CD4-positive, alpha-beta memory T cell (primary cell): Measurements from ENCODE around the gene BBS2. TPM values are rescaled to one million over a fixed set of nuclear protein-coding genes. Genes with fewer than 3 reads are reported as not detected.

ENCODE experiments used
- CTCF ChIA-PET: fragments of 350-600 bp; sonication (Branson Sonifier 250); formaldehyde crosslinking; loops from one replicate; lab custom pipeline; 2021; ENCODE audit warnings: inconsistent platforms; ENCODE audit not compliant: partially characterized antibody; lab: Charles Lee
- POLR2A ChIA-PET: fragments of 350-600 bp; sonication (Branson Sonifier 250); formaldehyde crosslinking; loops from one replicate; lab custom pipeline; 2021; ENCODE audit not compliant: partially characterized antibody; lab: Charles Lee
- DNase-seq, 5 donors: peaks; one replicate each; pipeline versions ENCODE4 v3.0.0 to v3.0.0-alpha.2; 2020 to 2022; ENCODE audit warnings: mixed read lengths in 1 of 5
- H3K27ac ChIP-seq: one replicate; pipeline ENCODE4 v1.7.0; 2013; ENCODE audit warnings: low read depth, low read length
- H3K27me3 ChIP-seq: 2 replicates; pipeline ENCODE4 v1.7.0; 2013; ENCODE audit warnings: mild to moderate bottlenecking, low read length, moderate library complexity; ENCODE audit not compliant: insufficient read depth
- H3K36me3 ChIP-seq: 2 replicates; pipeline ENCODE4 v1.7.0; 2013; ENCODE audit warnings: mild to moderate bottlenecking, low read length, moderate library complexity; ENCODE audit not compliant: insufficient read depth
- H3K4me1 ChIP-seq: 2 replicates; pipeline ENCODE4 v1.7.0; 2013; ENCODE audit warnings: mild to moderate bottlenecking, low read length, moderate library complexity; ENCODE audit not compliant: insufficient read depth
- H3K4me3 ChIP-seq, 2 donors: one replicate each; pipeline ENCODE4 v1.7.0; 2013; ENCODE audit warnings: low read length in 2 of 2, mild to moderate bottlenecking in 1 of 2
- H3K9me3 ChIP-seq, 2 donors: one replicate each; pipeline ENCODE4 v1.7.0; 2013; ENCODE audit warnings: low read length in 2 of 2, control low read depth in 1 of 2; ENCODE audit not compliant: control insufficient read depth in 1 of 2
- H3K27ac Mint-ChIP-seq, 7 donors: one replicate each; pipeline ENCODE4 v1.8.0; 2020 to 2021; ENCODE audit warnings: mixed read lengths in 7 of 7, mild to moderate bottlenecking in 6 of 7, inconsistent platforms in 3 of 7, moderate library complexity in 3 of 7
- H3K27me3 Mint-ChIP-seq, 2 donors: one replicate each; pipeline ENCODE4 v1.8.0; 2020 to 2021; ENCODE audit warnings: mixed read lengths in 2 of 2
- H3K36me3 Mint-ChIP-seq, 2 donors: one replicate each; pipeline ENCODE4 v1.8.0; 2020 to 2021; ENCODE audit warnings: mixed read lengths in 2 of 2, inconsistent platforms in 1 of 2, mild to moderate bottlenecking in 1 of 2
- H3K4me1 Mint-ChIP-seq, 4 donors: one replicate each; pipeline ENCODE4 v1.8.0; 2020 to 2021; ENCODE audit warnings: mixed read lengths in 4 of 4, mild to moderate bottlenecking in 1 of 4
- H3K4me3 Mint-ChIP-seq, 8 donors: one replicate each; pipeline ENCODE4 v1.8.0; 2020 to 2021; ENCODE audit warnings: mixed read lengths in 8 of 8, mild to moderate bottlenecking in 7 of 8, moderate library complexity in 6 of 8, inconsistent platforms in 3 of 8
- H3K9me3 Mint-ChIP-seq, 8 donors: one replicate each; pipeline ENCODE4 v1.8.0; 2020 to 2021; ENCODE audit warnings: mixed read lengths in 8 of 8, mild to moderate bottlenecking in 5 of 8, inconsistent platforms in 3 of 8, moderate library complexity in 1 of 8
- intact Hi-C: fragments of 100-400 bp; cut with micrococcal nuclease; formaldehyde crosslinking; loops from one replicate; pipeline ENCODE4 v1.15.1; 2023
- polyA plus RNA-seq, 2 donors: library from polyadenylated mRNA; unstranded; fragments of 300-500 nt; fragmentation: Illumina TruSeq; gene quantifications; one replicate each; pipeline ENCODE4 v1.2.3, GENCODE V29; 2021
- total RNA-seq, 2 experiments: library from RNA; stranded (reverse); gene quantifications; one replicate each; pipeline ENCODE4 v1.2.3, GENCODE V29; 2021

Gene BBS2
- total and polyA plus RNA-seq, 4 experiments from 2014 or later = 36.6 to 96.0 (median 67.5) TPM

DNA sequence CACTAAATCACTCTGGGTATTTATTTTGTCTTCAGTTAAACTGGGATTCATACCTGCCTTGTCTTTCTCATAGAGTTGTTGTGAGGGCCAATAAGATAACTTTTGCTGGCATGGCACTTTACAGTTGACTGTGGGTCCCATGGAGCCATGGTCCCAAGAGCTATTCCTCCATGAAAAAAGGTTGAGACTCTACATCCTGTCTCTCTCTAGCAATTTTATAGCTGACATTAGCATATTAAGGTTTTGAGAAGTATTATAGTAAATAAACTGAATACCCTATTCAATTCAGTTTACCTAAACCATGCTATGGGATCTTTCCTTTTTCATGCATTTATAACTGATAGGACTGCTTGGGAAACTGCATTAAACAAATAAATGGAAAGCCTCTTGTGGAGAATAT lies 51.0 kb downstream of the BBS2 start:
- Mint-ChIP-seq H3K9me3 (no peaks in the 10 kb centered on the region), H3K27ac (peak overlapping the region in 3 of 7 donors; percentile 36 to 54 (median 37)), H3K36me3 (peaks cover 61 to 89% of the 10 kb centered on the region in 2 donors), H3K4me1 (peaks cover 0 to 4% (median 2%) of the 10 kb centered on the region in 4 donors), H3K4me3 (no peak overlapping the region), H3K27me3 (no peaks in the 10 kb centered on the region)
- no peaks in the 10 kb centered on the region for H3K27me3 ChIP-seq
- CTCF ChIA-PET = no interaction called here
- no peaks in the 10 kb centered on the region for H3K9me3 ChIP-seq
- H3K4me3 ChIP-seq = no peak overlapping the region
- H3K4me1 ChIP-seq = no peaks in the 10 kb centered on the region
- H3K36me3 ChIP-seq = peaks cover 75% of the 10 kb centered on the region
- intact Hi-C loops = no loop called here
- POLR2A ChIA-PET = interaction anchor here (0.9 kb wide), 1 partner anchor 18 kb away, joined by 4 read pairs; the partner anchor contains the start of genes NUDT21 and OGFOD1
- no peak for DNase-seq
- no peak overlapping the region for H3K27ac ChIP-seq

DNA sequence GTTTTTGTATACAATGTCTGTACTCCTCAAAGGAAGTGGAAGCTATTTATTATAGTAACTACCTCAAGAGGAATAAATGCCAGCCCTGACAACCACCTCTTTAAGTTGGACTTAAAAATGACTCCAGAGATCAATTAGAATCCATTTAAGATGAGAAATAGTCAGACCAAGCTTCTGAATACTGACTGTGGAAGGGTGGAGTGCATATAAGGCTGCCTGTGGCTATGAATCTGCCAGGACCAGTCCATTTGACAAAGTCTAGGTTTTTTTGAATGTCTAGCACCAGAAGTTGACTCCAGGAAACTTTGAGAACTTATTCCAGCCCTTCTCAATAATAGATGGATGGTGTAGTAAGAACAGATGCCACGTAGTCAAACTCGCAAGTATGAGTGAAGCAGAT lies 53.5 kb downstream of the BBS2 start:
- H3K36me3 Mint-ChIP-seq = peaks cover 67 to 85% of the 10 kb centered on the region in 2 donors
- Histone ChIP-seq H3K9me3 (no peaks in the 10 kb centered on the region), H3K4me1 (no peaks in the 10 kb centered on the region), H3K4me3 (no peak overlapping the region), H3K36me3 (peaks cover 67% of the 10 kb centered on the region), H3K27ac (no peak overlapping the region), H3K27me3 (no peaks in the 10 kb centered on the region)
- H3K4me1 Mint-ChIP-seq = peaks cover 0 to 10% (median 3%) of the 10 kb centered on the region in 4 donors
- no peaks in the 10 kb centered on the region for H3K27me3 Mint-ChIP-seq
- no peak overlapping the region for H3K4me3 Mint-ChIP-seq
- no peaks in the 10 kb centered on the region for H3K9me3 Mint-ChIP-seq
- ChIA-PET POLR2A (interaction anchor here (0.8 to 1.3 kb wide), 2 partner anchors 15 to 235 kb away, joined by 3 read pairs; partner anchors contain the start of genes NUDT21 and OGFOD1), CTCF (interaction anchor here (0.6 to 0.9 kb wide), 2 partner anchors 15 to 393 kb away, joined by 3 read pairs; partner anchors contain the start of genes NUDT21 and OGFOD1)
- intact Hi-C loops = no loop called here
- DNase-seq = no peak
- H3K27ac Mint-ChIP-seq = peak overlapping the region in 3 of 7 donors; percentile 3 to 26 (median 24)

DNA sequence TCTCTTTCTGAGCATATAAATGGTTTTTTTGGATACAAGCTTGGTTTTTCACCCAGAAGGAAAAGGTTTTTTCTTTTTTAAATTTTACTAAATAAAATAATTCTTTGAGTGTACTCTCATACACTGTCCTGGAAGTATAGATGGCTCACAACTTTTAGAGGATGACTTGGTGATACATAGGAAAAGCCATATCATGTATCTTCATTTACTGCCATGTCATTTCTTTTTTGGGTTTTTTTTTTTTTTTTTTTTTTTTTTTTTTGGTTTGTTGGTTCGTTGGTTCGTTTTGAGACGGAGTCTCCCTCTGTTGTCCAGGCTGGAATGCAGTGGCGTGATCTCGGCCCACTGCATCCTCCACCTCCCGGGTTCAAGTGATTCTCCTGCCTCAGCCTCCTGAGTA lies 56.7 kb downstream of the BBS2 start:
- Mint-ChIP-seq H3K4me1 (peaks cover 0 to 9% (median 4%) of the 10 kb centered on the region in 4 donors), H3K9me3 (no peaks in the 10 kb centered on the region), H3K4me3 (no peak overlapping the region), H3K36me3 (peaks cover 55 to 81% of the 10 kb centered on the region in 2 donors), H3K27me3 (no peaks in the 10 kb centered on the region), H3K27ac (no peak overlapping the region)
- DNase-seq = no peak
- ChIA-PET POLR2A (no interaction called here), CTCF (no interaction called here)
- intact Hi-C loops = no loop called here
- Histone ChIP-seq H3K36me3 (peaks cover 53% of the 10 kb centered on the region), H3K27me3 (no peaks in the 10 kb centered on the region), H3K27ac (no peak overlapping the region), H3K4me3 (no peak overlapping the region), H3K4me1 (no peaks in the 10 kb centered on the region), H3K9me3 (no peaks in the 10 kb centered on the region)

DNA sequence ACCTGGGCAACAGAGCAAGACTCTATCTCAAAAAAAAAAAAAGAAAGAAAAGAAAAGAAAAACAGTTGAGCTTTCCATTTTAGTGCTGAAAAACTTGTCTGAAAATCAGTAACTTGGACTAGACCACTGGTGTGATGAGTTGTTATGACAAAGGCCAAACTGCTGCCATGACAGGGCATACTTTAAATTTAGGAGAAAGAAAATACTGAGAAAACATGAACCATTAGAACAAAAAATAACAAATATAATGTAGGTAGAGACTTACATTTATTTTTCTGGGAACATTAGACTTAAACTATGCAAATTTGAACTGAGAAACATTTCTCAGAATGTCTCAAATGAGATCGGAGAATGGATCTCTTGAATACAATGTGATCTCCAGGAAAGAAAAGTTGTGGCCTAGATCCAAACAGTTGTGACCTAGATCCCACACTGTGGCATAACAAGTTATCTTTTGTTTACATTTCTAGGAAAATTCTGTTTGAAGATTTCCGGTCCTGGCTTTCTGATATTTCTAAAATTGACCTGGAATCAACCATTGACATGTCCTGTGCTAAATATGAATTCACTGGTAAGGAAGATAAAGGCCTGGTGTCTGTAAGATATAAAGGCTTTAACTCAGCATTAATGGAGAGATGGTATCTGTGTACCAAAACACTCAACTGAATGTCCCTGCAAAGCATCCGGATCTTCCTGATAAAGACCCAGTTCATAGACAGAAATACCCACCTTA lies 57.6 kb downstream of the BBS2 start:
- peak overlapping the region in 2 of 7 donors; percentile 5 to 19 for H3K27ac Mint-ChIP-seq
- no peaks in the 10 kb centered on the region for H3K27me3 ChIP-seq
- no peak overlapping the region for H3K4me3 Mint-ChIP-seq
- H3K36me3 Mint-ChIP-seq = peaks cover 55 to 78% of the 10 kb centered on the region in 2 donors
- DNase-seq = no peak
- intact Hi-C loops = no loop called here
- H3K4me1 ChIP-seq = no peaks in the 10 kb centered on the region
- POLR2A ChIA-PET = interaction anchor here (0.8 to 2.7 kb wide), 2 partner anchors 11 to 993 kb away, joined by 4 to 15 read pairs; partner anchors contain the start of genes NUDT21 and OGFOD1
- H3K4me1 Mint-ChIP-seq = peaks cover 0 to 11% (median 6%) of the 10 kb centered on the region in 4 donors
- H3K36me3 ChIP-seq = peaks cover 50% of the 10 kb centered on the region
- CTCF ChIA-PET = no interaction called here
- H3K4me3 ChIP-seq = no peak overlapping the region
- no peaks in the 10 kb centered on the region for H3K9me3 Mint-ChIP-seq
- no peaks in the 10 kb centered on the region for H3K27me3 Mint-ChIP-seq
- H3K27ac ChIP-seq = no peak overlapping the region
- no peaks in the 10 kb centered on the region for H3K9me3 ChIP-seq

DNA sequence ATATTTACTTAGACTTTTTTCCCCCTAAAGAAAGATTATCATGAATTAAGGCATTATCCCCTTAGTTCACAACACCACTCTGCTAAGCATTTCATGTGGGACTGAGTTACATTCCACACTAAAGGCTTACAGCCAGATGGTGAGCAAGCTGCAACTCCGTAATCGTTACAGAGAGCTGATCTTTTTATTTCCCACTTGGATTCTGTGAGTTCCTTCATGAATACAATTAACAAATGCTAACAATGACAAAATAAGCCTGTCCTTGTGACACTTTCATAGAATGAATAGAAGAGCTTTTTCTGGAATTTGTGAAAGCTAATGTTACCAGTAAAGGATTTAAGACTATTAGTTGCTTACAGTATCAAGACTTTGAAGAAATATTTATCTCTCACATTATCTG lies 59.7 kb downstream of the BBS2 start:
- Mint-ChIP-seq H3K9me3 (no peaks in the 10 kb centered on the region), H3K4me1 (peaks cover 5 to 23% (median 9%) of the 10 kb centered on the region in 4 donors), H3K4me3 (no peak overlapping the region), H3K36me3 (peaks cover 61 to 79% of the 10 kb centered on the region in 2 donors), H3K27me3 (no peaks in the 10 kb centered on the region), H3K27ac (peak overlapping the region in 1 of 7 donors; percentile 48)
- Histone ChIP-seq H3K9me3 (no peaks in the 10 kb centered on the region), H3K4me3 (no peak overlapping the region), H3K36me3 (peaks cover 46% of the 10 kb centered on the region), H3K27me3 (no peaks in the 10 kb centered on the region), H3K27ac (no peak overlapping the region), H3K4me1 (no peaks in the 10 kb centered on the region)
- CTCF ChIA-PET = no interaction called here
- POLR2A ChIA-PET = interaction anchor here (2.7 kb wide), 1 partner anchor 9 kb away, joined by 15 read pairs; the partner anchor contains the start of genes NUDT21 and OGFOD1
- DNase-seq = no peak
- intact Hi-C loops = no loop called here

DNA sequence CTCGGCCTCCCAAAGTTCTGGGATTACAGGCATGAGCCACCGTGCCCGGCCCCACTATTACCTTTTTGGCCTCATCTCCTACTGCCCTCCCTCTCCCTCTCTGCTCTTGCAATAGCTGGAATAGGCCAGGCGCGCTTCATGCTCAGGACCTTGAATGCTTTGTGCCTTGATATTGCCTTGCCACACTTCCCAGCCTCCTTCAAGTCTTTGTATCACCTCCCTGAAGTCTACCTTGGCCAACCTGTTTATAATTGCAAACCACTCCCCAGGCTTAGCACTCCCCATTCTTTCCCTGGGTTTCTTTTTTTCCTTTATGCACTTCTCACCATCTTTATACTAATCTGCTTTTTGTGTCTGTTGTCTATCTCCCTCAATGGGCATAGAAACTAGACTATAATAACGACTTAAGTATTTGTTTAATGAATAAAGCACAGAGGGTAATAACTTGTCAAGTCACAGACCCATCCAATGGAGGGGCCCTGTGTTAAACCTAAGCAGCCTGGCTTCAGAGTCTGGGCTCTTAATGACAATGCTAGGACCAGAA lies 61.8 kb downstream of the BBS2 start:
- H3K27ac Mint-ChIP-seq = peak overlapping the region in 1 of 7 donors; percentile 69

More for the DNA sequence above, 61.8 kb downstream of the BBS2 start:
- Mint-ChIP-seq H3K4me3 (no peak overlapping the region), H3K36me3 (peaks cover 57 to 75% of the 10 kb centered on the region in 2 donors), H3K27me3 (no peaks in the 10 kb centered on the region), H3K9me3 (no peaks in the 10 kb centered on the region), H3K4me1 (peaks cover 12 to 25% (median 16%) of the 10 kb centered on the region in 4 donors)
- intact Hi-C loops = no loop called here
- Histone ChIP-seq H3K36me3 (peaks cover 46% of the 10 kb centered on the region), H3K27me3 (no peaks in the 10 kb centered on the region), H3K4me1 (peaks cover 8% of the 10 kb centered on the region), H3K9me3 (no peaks in the 10 kb centered on the region), H3K4me3 (no peak overlapping the region), H3K27ac (no peak overlapping the region)
- no peak for DNase-seq
- CTCF ChIA-PET = no interaction called here
- POLR2A ChIA-PET = no interaction called here
